ENCODE data around the gene RPS26.
A peak's percentile ranks its signal among the peaks of the same experiment; 100 is the strongest.

Gene RPS26

GRCh38 chr12:56078931-56079722 lies 37.4 kb downstream of the RPS26 start:
- peak; percentile 37 for DNase-seq (ENCODE audit: low read depth)

GRCh38 chr12:56079723-56080555 lies 38.2 kb downstream of the RPS26 start, which contains the start of gene ERBB3:
Gene ERBB3 (plus strand): TSS chr12:56080165. CDS start chr12:56080301, 136 bp downstream.
- peak; percentile 36 for DNase-seq (ENCODE audit: low read depth)

GRCh38 chr12:56080556-56081138 lies 38.9 kb downstream of the RPS26 start:
- DNase-seq (ENCODE audit: low read depth): no peak

- DNase-seq (ENCODE audit: low read depth): no peak
Observed at GRCh38 chr12:56081393-56082347, 40.0 kb downstream of the RPS26 start.

GRCh38 chr12:56082382-56082781 lies 40.7 kb downstream of the RPS26 start:
- no peak for DNase-seq (ENCODE audit: low read depth)

DNA sequence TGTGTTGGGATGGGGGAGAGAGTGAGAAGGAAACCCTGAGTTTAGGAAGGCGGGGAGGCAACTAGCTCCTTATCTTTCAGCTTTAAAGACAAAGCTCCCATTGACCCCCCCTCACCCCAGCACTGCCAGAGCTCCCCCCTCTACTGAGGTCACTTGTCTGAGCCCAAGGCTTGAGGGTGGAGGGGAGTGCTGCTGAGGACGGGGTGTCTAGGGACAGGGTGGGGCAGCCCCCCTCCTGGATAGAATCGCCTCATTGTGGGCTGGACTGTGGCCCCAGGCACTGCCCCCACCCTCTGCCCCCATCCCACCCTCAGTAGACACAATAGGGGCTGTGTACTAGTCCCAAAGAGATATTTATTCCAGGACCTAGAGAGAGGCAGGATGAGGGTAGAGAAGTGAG lies 41.2 kb downstream of the RPS26 start:
- DNase-seq (ENCODE audit: low read depth): no peak

DNA sequence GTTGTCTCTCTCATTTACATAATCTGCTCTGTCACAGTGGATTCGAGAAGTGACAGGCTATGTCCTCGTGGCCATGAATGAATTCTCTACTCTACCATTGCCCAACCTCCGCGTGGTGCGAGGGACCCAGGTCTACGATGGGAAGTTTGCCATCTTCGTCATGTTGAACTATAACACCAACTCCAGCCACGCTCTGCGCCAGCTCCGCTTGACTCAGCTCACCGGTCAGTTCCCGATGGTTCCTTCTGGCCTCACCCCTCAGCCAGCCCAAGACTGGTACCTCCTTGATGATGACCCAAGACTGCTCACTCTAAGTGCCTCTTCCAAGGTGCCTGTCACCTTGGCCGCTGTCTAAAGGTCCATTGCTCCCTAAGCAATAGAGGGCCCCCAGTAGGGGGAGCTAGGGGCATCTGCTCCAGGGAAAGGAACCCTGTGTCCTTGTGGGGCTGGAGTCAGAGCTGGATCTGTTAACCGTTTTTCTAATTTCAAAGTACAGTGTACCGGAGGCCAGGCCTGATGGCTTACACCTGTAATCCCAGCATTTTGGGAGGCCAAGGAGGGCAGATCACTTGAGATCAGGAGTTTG lies 43.3 kb downstream of the RPS26 start:
- DNase-seq (ENCODE audit: low read depth): no peak

GRCh38 chr12:56086096-56086495 lies 44.4 kb downstream of the RPS26 start:
- no peak for DNase-seq (ENCODE audit: low read depth)

DNA sequence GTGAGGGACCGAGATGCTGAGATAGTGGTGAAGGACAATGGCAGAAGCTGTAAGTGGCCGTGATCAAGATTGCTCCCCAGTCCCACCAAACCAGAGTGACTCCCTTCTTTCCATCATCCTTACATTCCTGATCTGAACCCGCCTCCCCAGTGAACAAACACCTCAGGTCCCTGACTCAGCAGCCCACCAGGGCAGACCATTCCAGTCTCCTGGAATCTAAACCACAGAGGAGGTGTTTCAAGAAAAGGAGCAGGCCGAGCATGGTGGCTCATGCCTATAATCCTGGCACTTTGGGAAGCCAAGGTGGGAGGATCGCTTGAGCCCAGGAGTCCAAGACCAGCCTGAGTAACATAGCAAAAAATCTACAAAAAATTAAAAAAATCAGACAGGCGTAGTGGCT lies 44.9 kb downstream of the RPS26 start:
- no peak for DNase-seq (ENCODE audit: low read depth)

- no peak for DNase-seq (ENCODE audit: low read depth)
Observed at GRCh38 chr12:56087220-56087619, 45.5 kb downstream of the RPS26 start.

Data from stimulated activated CD8-positive, alpha-beta memory T cell treated with anti-CD3 and anti-CD28 coated beads, Interleukin-12 subunit alpha, Interleukin-12 subunit beta, amount 100 ng/mL, for 1 hour (primary cell).